ENCODE measurements around the gene PTER.

The PTER gene

GRCh38 chr10:16472828-16473227 is 36.0 kb downstream of the PTER start:
- no peak for DNase-seq

GRCh38 chr10:16477757-16478156 is 40.9 kb downstream of the PTER start:
- no peak for DNase-seq

GRCh38 chr10:16478801-16479200 is 42.0 kb downstream of the PTER start:
- no peak for DNase-seq

GRCh38 chr10:16481052-16481728 is 44.4 kb downstream of the PTER start:
- DNase-seq = no peak

- no peak for DNase-seq
These were observed 46.6 kb downstream of the PTER start for GRCh38 chr10:16483241-16483917.

GRCh38 chr10:16490511-16490910 is 53.7 kb downstream of the PTER start:
- no peak for DNase-seq

- peak; percentile 30 for DNase-seq
These were observed 55.1 kb downstream of the PTER start for GRCh38 chr10:16491933-16492332.

GRCh38 chr10:16493884-16494536 is 57.2 kb downstream of the PTER start:
- DNase-seq = no peak

GRCh38 chr10:16497911-16498310 is 61.1 kb downstream of the PTER start:
- DNase-seq = no peak

GRCh38 chr10:16505161-16505560 is 68.4 kb downstream of the PTER start:
- no peak for DNase-seq

- DNase-seq = no peak
These were observed 73.2 kb downstream of the PTER start for GRCh38 chr10:16509996-16510395.

- DNase-seq = no peak
These were observed 74.0 kb downstream of the PTER start for GRCh38 chr10:16510843-16511242.

GRCh38 chr10:16518822-16519221 is 82.0 kb downstream of the PTER start:
- DNase-seq = peak; percentile 19

- peak; percentile 15 for DNase-seq
These were observed 82.6 kb downstream of the PTER start for GRCh38 chr10:16519250-16519907.

GRCh38 chr10:16519908-16520861 is 83.4 kb downstream of the PTER start:
- peak; percentile 21 for DNase-seq

GRCh38 chr10:16520900-16521299 is 84.1 kb downstream of the PTER start:
- peak; percentile 48 for DNase-seq

- peak; percentile 33 for DNase-seq
These were observed 84.7 kb downstream of the PTER start, which contains the start of gene C1QL3 for GRCh38 chr10:16521311-16522016. C1QL3 (minus strand) TSS chr10:16521879; CDS start chr10:16521065, 814 bp downstream.

- no peak for DNase-seq
These were observed 90.6 kb downstream of the PTER start for GRCh38 chr10:16527452-16527851.

- no peak for DNase-seq
These were observed 93.0 kb downstream of the PTER start for GRCh38 chr10:16529853-16530252.

- no peak for DNase-seq
These were observed 99.3 kb downstream of the PTER start for GRCh38 chr10:16536155-16536554.

GRCh38 chr10:16544099-16544498 is 107.3 kb downstream of the PTER start:
- no peak for DNase-seq

- DNase-seq = no peak
These were observed 107.8 kb downstream of the PTER start for GRCh38 chr10:16544591-16544990.

All from NCI-H1092 treated with DMSO at 0.1 percent for 48 hours (cell line).